HUES6 (cell line): ENCODE measurements around the gene PMM1.

Experiments used
- H3K27ac ChIP-seq: 2 replicates; pipeline ENCODE4 v1.7.0; 2013; ENCODE audit warnings: low read depth, mild to moderate bottlenecking, low read length, inconsistent platforms
- H3K27me3 ChIP-seq: 2 replicates; pipeline ENCODE4 v1.6.1; 2013; ENCODE audit warnings: low read length; ENCODE audit not compliant: control insufficient read depth, insufficient read depth
- H3K36me3 ChIP-seq: 2 replicates; pipeline ENCODE4 v1.6.1; 2013; ENCODE audit warnings: low read length; ENCODE audit not compliant: control insufficient read depth, insufficient read depth
- H3K4me1 ChIP-seq: 2 replicates; pipeline ENCODE4 v1.6.1; 2013; ENCODE audit warnings: low read length; ENCODE audit not compliant: control insufficient read depth, insufficient read depth
- H3K4me3 ChIP-seq: 2 replicates; pipeline ENCODE4 v1.5.1; 2013; ENCODE audit warnings: low read depth, low read length
- H3K9ac ChIP-seq: one replicate; pipeline ENCODE4 v1.6.1; 2013; ENCODE audit warnings: mild to moderate bottlenecking, low read length
- H3K9me3 ChIP-seq: 2 replicates; pipeline ENCODE4 v1.6.1; 2013; ENCODE audit warnings: low read depth, low read length; ENCODE audit not compliant: control insufficient read depth, insufficient read depth

Gene PMM1

GRCh38 chr22:41620589-41621098, 31.0 kb upstream of the PMM1 start, which contains the start of gene DESI1:
Gene DESI1, minus strand, starts transcription at chr22:41621043. Its CDS starts 204 bp downstream, at chr22:41620839.
- peak within 1 kb of the TSS; percentile 85 for H3K4me3 ChIP-seq
- peaks cover 14% of the 10 kb centered on the region; the same call in 1 of the 2 replicates for H3K4me1 ChIP-seq
- H3K9me3 ChIP-seq: no peaks in the 10 kb centered on the region
- H3K9ac ChIP-seq: peak within 1 kb of the TSS; percentile 96
- no peaks in the 10 kb centered on the region for H3K27me3 ChIP-seq
- peaks cover 30% of the 10 kb centered on the region for H3K36me3 ChIP-seq
- peak within 1 kb of the TSS; percentile 98 for H3K27ac ChIP-seq

DNA sequence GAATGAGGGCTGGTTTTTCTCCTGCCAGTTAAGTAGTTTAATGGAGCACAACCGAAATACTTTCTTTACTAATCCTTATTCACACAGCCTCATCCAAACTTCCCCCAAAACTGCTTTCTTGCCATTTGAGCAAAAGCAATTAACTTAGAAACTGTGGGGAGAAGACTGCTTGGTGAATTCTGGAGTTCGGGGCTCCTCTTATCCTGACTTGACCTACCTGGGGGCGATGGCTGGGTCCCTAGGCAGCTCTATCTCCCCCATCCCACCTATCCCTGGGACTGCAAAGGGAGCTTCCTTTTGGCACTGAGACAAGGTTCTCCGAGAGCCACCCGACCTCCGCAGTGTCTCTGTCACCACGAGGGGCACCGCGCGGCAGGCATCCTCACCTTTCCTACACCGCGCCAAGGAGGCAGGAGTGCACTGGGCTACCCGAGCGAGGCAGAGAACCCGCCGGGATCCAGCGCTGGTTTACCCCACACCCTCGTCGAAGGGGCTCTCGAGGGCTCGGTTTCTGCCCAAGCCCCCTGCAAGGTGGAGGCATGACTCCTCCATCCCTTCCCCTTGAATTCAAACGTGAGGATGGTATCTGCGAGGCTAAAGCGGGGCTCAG, 30.4 kb upstream of the PMM1 start:
- H3K27ac ChIP-seq: peak overlapping the region; percentile 53; the same call in 1 of the 2 replicates
- H3K4me3 ChIP-seq: peak overlapping the region; percentile 85
- H3K27me3 ChIP-seq: no peaks in the 10 kb centered on the region
- H3K9ac ChIP-seq: peak overlapping the region; percentile 78
- peaks cover 25% of the 10 kb centered on the region for H3K36me3 ChIP-seq
- no peaks in the 10 kb centered on the region for H3K9me3 ChIP-seq
- peaks cover 14% of the 10 kb centered on the region; the same call in 1 of the 2 replicates for H3K4me1 ChIP-seq

DNA sequence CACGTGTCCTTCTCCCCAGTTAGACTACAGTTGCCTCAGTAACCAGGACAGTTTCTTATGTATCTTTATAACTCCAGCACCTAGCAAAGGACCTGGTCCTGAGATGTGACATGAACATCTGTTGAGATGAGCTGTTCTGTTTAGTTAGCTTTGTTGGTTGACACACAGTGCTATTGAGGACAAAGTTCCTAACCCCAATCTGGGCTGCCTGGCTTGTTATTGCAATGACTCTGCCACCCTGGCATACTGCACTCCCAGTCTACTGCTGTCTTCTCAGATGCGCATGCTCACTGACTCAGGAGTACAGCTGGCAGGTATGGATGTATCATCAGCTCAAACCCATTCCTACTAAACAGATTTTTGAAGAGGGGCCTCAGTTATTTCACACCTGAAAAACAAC, 23.8 kb upstream of the PMM1 start:
- H3K4me1 ChIP-seq: no peaks in the 10 kb centered on the region
- no peak overlapping the region for H3K9ac ChIP-seq
- peaks cover 5% of the 10 kb centered on the region; the same call in 1 of the 2 replicates for H3K36me3 ChIP-seq
- H3K9me3 ChIP-seq: no peaks in the 10 kb centered on the region
- no peak overlapping the region for H3K27ac ChIP-seq
- H3K27me3 ChIP-seq: no peaks in the 10 kb centered on the region
- no peak overlapping the region for H3K4me3 ChIP-seq

DNA sequence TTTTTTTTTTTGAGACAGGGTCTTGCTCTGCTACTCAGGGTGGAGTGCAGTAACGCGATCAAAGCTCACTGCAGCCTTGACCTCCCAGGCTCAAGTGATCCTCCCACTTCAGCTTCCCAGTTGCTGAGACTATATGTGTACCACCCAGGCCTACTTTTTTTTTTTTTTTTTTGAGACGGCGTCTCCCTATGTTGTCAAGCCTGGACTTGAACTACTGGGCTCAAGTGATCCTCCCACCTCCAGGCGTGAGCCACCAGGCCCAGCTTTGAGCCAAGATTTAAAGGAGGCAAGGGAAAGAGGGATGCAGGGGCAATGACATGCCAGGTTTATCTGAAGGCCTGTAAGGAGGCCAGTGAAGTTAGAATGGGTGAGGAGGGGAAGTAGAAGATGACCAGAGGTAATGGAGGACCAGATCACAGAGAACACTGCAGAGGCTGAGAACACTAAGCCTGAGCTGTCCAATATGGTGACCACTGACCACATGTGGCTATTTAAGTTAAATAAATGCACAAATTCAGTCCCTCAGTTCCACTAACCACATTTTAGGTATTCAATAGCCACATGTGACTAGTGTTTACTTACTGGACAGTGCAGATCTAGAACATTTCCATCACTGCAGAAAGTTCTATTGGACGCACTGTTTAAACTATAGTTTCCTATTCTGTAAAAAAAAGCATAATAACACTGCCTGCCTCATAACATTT, 23.1 kb upstream of the PMM1 start:
- Histone ChIP-seq H3K36me3 (peaks cover 8% of the 10 kb centered on the region; the same call in 1 of the 2 replicates), H3K4me3 (no peak overlapping the region), H3K27me3 (no peaks in the 10 kb centered on the region), H3K27ac (peak overlapping the region; percentile 28; the same call in 1 of the 2 replicates), H3K9me3 (no peaks in the 10 kb centered on the region), H3K4me1 (no peaks in the 10 kb centered on the region), H3K9ac (no peak overlapping the region)

- H3K4me1 ChIP-seq: no peaks in the 10 kb centered on the region
- no peak overlapping the region for H3K4me3 ChIP-seq
- no peaks in the 10 kb centered on the region for H3K27me3 ChIP-seq
- no peaks in the 10 kb centered on the region for H3K9me3 ChIP-seq
- no peak overlapping the region for H3K27ac ChIP-seq
- H3K36me3 ChIP-seq: peaks cover 39% of the 10 kb centered on the region
- no peak overlapping the region for H3K9ac ChIP-seq
Measured at GRCh38 chr22:41608386-41608785, 18.7 kb upstream of the PMM1 start.

GRCh38 chr22:41603873-41604332, 14.3 kb upstream of the PMM1 start:
- Histone ChIP-seq H3K36me3 (peaks cover 71% of the 10 kb centered on the region), H3K4me3 (no peak overlapping the region), H3K9me3 (no peaks in the 10 kb centered on the region), H3K27me3 (no peaks in the 10 kb centered on the region), H3K4me1 (no peaks in the 10 kb centered on the region), H3K9ac (no peak overlapping the region), H3K27ac (no peak overlapping the region)

DNA sequence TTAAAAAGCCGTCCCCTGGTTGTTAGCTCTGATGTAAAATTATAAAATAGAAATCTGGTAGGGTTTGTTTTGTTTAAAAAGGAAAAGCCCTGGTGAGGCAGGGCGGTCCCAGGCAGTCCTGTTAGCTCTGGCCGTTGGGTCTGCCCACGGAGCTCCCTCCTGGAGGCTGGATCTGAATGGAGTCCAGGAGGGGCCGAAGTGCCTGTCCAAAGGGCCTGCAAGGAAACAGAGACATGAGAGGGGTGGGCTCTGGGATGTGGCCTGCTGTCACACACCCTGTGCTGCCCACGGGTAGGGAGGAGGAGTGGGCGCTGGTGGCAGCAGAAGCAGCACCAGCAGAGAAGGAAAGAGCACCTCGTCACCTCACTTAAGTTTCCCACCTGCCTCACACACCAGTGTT, 11.3 kb upstream of the PMM1 start:
- Histone ChIP-seq H3K9ac (no peak overlapping the region), H3K9me3 (no peaks in the 10 kb centered on the region), H3K4me3 (no peak overlapping the region), H3K36me3 (peaks cover 50% of the 10 kb centered on the region), H3K4me1 (no peaks in the 10 kb centered on the region), H3K27me3 (no peaks in the 10 kb centered on the region), H3K27ac (no peak overlapping the region)

- no peak overlapping the region for H3K27ac ChIP-seq
- H3K27me3 ChIP-seq: no peaks in the 10 kb centered on the region
- H3K9ac ChIP-seq: no peak overlapping the region
- H3K4me3 ChIP-seq: no peak overlapping the region
- H3K9me3 ChIP-seq: no peaks in the 10 kb centered on the region
- H3K4me1 ChIP-seq: no peaks in the 10 kb centered on the region
- H3K36me3 ChIP-seq: peaks cover 39% of the 10 kb centered on the region
Measured at GRCh38 chr22:41598891-41599635, 9.4 kb upstream of the PMM1 start.

- Histone ChIP-seq H3K27me3 (no peaks in the 10 kb centered on the region), H3K4me3 (no peak overlapping the region), H3K4me1 (no peaks in the 10 kb centered on the region), H3K9ac (no peak overlapping the region), H3K27ac (no peak overlapping the region), H3K36me3 (peaks cover 29% of the 10 kb centered on the region), H3K9me3 (peaks cover 1% of the 10 kb centered on the region; the same call in 1 of the 2 replicates)
Measured at GRCh38 chr22:41598081-41598480, 8.4 kb upstream of the PMM1 start.

GRCh38 chr22:41597635-41597953, 8.0 kb upstream of the PMM1 start:
- H3K27ac ChIP-seq: no peak overlapping the region
- no peaks in the 10 kb centered on the region for H3K4me1 ChIP-seq
- H3K4me3 ChIP-seq: no peak overlapping the region
- H3K9me3 ChIP-seq: peaks cover 4% of the 10 kb centered on the region; the same call in 1 of the 2 replicates
- H3K36me3 ChIP-seq: peaks cover 24% of the 10 kb centered on the region
- no peaks in the 10 kb centered on the region for H3K27me3 ChIP-seq
- H3K9ac ChIP-seq: no peak overlapping the region
